Measurements from ENCODE around the gene NBPF4.
"Not testable (repeated sequence)": the region's sequence is repeated elsewhere in the genome, so short reads cannot be mapped to it uniquely, and the experiment has no call there.

Gene NBPF4

DNA sequence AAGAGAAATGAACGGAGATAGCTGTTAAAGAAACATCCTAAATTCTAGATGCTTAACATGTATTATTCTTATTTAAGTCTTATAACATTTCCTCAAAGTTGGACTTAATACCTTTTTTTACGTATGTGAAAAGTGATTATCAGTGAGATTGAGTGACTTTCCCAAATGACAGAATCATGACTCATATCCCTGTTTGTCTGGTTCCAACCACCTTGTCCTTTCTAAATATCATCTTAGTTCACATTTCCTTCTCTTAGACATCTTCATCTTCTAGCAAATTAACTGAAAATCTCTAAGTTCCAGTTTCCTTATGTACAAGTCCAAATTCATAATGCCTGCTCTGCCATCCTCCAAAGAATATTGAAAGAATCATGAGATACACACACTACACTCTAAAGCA is 26.9 kb downstream of the NBPF4 start:
- H3K27ac ChIP-seq; CTCF ChIA-PET; DNase-seq (ENCODE audit: low spot score); POLR2A ChIA-PET (ENCODE audit: low non-redundant PET): not testable (repeated sequence)

DNA sequence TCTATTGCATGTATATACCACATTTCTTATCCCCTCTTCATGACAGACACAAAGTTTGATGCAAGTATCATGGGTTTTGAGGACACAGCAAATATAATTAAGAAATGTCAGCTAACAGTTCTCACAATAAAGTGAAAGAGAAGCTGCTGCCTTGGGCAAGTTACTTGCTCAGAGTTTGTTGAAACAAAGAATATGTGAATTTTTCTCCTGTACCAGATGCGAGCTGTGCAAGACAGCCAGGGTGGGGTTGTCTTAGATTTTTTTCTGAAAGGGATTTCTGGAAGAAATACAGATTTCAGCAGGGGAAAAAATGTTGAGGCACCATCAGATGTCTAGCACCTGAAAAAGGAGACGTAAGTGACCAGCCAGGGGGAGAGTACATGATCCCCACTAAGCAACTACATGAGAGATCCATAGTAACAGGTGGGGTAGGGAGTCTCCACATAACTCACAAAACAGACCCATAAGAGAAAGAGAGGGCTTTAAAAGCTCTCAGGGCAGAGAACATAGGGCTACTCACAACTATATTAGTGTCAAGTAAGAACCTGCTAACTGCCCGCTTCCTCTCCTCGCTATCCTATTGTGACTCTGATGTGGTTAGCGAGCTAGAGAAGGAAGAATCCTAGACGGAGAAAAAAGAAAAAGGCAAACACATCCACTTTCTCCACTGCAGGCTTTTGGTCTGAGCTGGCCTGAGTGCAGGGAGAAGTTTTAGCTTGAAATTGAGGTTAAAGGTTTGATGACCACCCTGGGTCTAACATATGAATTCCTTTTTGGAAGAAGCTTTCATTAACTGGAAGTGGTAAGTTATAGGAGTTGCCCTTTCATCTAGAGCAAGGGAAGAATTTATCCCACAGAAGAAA is 27.6 kb downstream of the NBPF4 start:
- POLR2A ChIA-PET (ENCODE audit: low non-redundant PET); DNase-seq (ENCODE audit: low spot score); CTCF ChIA-PET; H3K27ac ChIP-seq: not testable (repeated sequence)

DNA sequence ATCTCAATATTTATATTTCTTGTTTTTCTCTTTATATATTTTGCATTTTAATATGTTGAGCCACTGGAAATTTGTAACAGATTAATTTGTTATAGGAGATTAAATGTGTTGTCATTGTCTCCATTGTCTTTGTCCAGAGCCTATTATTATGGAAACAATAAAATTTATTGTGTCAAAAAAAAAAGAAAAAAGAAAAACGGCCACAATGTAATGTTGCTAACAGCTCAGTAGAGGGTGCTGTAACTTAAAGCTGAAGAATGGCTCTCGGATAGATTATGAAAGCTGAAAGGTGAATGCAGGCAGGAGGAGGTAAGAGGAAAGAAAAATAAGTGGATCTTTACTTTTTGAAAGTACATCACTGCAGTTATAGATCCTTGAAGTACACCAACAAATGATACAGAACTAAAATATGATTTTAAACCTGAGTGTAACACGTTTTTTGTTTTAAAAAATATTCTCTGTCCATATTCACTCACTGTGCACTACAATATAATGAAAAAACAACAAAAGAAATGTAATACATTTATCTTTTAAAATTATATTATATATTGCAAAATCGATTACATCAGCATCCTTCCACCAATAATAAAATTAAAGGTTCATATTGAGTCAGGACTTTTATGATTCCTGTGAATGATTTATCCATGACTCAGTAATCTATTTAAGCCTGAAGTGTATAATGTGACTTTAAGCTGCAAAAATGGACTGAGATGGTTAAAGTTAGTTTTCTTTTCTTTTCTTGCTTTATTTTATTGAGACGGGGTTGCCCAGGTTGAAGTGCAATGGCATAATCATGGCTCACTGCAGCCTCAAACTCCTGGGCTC is 29.0 kb downstream of the NBPF4 start:
- H3K27ac ChIP-seq; DNase-seq (ENCODE audit: low spot score); POLR2A ChIA-PET (ENCODE audit: low non-redundant PET); CTCF ChIA-PET: not testable (repeated sequence)
- TF ChIP-seq, protein P1, sequence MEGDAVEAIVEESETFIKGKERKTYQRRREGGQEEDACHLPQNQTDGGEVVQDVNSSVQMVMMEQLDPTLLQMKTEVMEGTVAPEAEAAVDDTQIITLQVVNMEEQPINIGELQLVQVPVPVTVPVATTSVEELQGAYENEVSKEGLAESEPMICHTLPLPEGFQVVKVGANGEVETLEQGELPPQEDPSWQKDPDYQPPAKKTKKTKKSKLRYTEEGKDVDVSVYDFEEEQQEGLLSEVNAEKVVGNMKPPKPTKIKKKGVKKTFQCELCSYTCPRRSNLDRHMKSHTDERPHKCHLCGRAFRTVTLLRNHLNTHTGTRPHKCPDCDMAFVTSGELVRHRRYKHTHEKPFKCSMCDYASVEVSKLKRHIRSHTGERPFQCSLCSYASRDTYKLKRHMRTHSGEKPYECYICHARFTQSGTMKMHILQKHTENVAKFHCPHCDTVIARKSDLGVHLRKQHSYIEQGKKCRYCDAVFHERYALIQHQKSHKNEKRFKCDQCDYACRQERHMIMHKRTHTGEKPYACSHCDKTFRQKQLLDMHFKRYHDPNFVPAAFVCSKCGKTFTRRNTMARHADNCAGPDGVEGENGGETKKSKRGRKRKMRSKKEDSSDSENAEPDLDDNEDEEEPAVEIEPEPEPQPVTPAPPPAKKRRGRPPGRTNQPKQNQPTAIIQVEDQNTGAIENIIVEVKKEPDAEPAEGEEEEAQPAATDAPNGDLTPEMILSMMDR (conservative IDR thresholded peaks at IDR 0.05; ENCODE audit: low read depth): peak; percentile 82

DNA sequence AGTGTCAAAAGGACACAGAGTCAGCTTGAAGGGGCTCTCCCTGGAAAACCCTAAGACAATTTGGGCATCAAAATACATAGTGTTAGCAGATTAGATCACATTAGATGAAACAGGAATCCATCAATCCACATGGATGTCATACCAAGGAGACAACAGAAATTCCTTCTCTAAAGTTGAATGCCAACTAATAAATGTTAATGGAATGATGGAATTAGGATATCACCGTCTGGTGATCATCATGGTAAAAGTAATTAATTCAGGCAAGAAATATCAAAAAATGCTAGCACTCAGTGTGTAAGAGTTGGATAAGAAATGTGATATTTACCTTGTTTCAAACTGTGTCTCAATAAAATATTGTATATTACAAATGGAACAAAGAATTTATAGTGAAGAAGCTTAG is 32.9 kb downstream of the NBPF4 start:
- CTCF ChIA-PET: interaction anchor here (0.5 kb wide), 1 partner anchor 288 kb away, joined by 3 read pairs; no protein-coding TSS in a partner anchor
- TF ChIP-seq, protein P1 (conservative IDR thresholded peaks at IDR 0.05; ENCODE audit: low read depth): no peak
- no peak for DNase-seq (ENCODE audit: low spot score)
- H3K27ac ChIP-seq: no peak overlapping the region
- POLR2A ChIA-PET (ENCODE audit: low non-redundant PET): no interaction called here

DNA sequence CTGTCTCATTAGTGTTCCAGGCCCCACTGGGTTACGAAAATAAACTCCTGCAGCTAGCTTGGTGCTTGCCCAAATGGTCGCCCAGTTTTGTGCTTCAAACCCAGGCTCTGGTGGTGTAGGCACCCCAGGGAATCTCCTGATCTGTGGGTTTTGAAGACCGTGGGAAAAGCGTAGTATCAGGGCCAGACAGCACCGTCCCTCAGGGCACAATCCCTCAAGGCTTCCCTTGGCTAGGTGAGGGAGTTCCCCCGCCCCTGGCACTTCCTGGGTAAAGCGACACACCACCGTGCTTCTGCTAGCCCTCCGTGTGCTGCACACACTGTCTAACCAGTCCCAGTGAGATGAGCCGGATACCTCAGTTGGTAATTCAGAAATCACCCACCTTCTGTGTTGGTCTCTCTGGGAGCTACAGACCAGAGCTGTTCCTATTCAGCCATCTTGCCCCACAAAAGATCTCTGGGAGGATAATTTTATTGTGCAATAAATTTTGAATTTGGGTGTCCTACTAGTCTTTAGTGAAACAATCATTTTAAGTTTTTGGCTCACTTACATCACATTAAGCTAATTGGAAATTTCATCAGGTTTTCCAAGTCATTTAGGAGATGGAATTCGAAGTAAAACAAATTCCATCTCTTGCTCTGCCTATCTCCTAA is 34.3 kb downstream of the NBPF4 start:
- TF ChIP-seq, protein P1 (conservative IDR thresholded peaks at IDR 0.05; ENCODE audit: low read depth): no peak
- POLR2A ChIA-PET (ENCODE audit: low non-redundant PET): no interaction called here
- H3K27ac ChIP-seq: no peak overlapping the region
- DNase-seq (ENCODE audit: low spot score): no peak
- CTCF ChIA-PET: no interaction called here

DNA sequence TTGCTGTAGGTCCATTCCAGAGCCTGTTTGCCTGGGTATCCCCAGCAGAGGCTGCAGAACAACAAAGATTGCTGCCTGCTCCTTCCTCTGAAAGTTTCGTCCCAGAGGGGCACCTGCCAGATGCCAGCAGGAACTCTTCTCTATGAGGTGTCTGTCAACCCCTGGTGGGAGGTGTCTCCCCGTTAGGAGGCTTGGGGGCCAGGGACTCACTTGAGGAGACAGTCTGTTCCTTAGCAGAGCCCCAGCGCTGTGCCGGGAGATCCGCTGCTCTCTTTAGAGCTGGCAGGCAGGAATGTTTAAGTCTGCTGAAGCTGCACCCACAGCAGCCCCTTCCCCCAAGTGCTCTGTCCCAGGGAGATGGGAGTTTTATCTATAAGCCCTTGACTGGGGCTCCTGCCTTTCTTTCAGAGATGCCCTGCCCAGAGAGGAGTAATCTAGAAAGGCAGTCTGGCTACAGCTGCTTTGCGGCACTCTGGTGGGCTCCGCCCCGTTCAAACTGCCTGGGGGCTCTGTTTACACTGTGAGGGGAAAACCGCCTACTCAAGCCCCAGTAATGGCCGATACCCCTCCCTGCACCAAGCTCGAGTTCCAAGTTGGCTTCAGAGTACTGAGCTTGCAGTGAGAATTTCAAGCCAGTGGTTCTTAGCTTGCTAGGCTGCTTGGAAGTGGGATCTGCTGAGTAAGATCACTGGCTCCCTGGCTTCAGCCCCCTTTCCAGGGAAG is 35.0 kb downstream of the NBPF4 start:
- H3K27ac ChIP-seq: no peak overlapping the region
- ChIA-PET CTCF (interaction anchor here (0.6 kb wide), 1 partner anchor 435 kb away, joined by 3 read pairs; no protein-coding TSS in a partner anchor), POLR2A (ENCODE audit: low non-redundant PET) (no interaction called here)
- no peak for DNase-seq (ENCODE audit: low spot score)
- TF ChIP-seq, protein P1 (conservative IDR thresholded peaks at IDR 0.05; ENCODE audit: low read depth): no peak

DNA sequence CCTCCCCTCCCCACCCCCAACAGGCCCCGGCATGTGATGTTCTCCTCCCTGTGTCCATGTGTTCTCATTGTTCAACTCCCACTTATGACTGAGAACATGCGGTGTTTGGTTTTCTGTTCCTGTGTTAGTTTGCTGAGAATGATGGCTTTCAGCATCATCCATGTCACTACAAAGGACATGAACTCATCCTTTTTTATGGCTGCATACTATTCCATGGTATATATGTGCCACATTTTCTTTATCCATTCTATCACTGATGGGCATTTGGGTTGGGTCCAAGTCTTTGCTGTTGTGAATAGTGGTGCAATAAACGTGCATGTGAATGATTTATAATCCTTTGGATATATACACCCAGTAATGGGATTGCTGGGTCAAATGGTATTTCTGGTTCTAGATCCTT is 40.3 kb downstream of the NBPF4 start:
- H3K27ac ChIP-seq; POLR2A ChIA-PET (ENCODE audit: low non-redundant PET); CTCF ChIA-PET; DNase-seq (ENCODE audit: low spot score): not testable (repeated sequence)
